ENCODE data around the gene ARMC5.

ARMC5 gene

DNA sequence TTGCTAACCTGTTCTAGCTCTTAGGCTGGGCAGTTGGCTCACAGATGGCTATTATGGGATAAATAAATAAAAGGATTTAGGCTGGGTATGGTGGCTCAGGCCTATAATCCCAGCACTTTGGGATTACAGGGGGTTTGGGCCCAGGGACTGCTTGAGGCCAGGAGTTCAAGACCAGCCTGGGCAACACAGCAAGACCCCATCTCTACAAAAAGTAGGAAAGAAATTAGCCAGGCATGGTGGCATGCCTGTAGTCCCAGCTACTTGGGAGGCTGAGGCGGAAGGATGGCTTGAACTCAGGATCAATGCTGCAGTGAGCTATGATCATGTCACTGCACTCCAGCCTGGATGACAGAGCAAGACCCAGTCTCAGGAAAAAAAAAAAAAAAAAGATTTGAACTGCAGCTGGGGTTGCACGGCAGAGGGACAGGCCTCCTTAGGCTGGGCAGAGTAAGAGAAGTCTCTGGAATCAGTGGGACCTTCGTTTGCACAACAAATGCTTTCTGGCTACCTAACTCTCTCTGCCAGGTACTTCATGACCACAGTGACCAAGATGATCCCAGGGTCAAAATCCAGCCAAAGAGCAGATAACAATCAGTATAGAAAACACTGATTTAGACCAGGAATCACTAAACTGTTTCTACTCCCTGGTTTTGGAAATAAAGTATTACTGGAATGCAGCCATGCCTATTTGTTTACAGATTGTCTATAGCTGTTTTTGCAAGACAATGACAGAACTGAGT is 42.1 kb downstream of the ARMC5 start:
- TF ChIP-seq SIN3A (IDR thresholded peaks at IDR 0.05; ENCODE audit: borderline replicate concordance, insufficient read depth, low read length) (no peak), FOXP2 (optimal IDR thresholded peaks at IDR 0.05; ENCODE audit: borderline replicate concordance, extremely low read depth, extremely low read length, insufficient read depth) (no peak), POLR2AphosphoS5 (IDR thresholded peaks at IDR 0.05; ENCODE audit: low read depth, low read length) (no peak), TAF1 (IDR thresholded peaks at IDR 0.05; ENCODE audit: borderline replicate concordance, insufficient read depth, low read length) (no peak)
- TF ChIP-seq, protein P1, sequence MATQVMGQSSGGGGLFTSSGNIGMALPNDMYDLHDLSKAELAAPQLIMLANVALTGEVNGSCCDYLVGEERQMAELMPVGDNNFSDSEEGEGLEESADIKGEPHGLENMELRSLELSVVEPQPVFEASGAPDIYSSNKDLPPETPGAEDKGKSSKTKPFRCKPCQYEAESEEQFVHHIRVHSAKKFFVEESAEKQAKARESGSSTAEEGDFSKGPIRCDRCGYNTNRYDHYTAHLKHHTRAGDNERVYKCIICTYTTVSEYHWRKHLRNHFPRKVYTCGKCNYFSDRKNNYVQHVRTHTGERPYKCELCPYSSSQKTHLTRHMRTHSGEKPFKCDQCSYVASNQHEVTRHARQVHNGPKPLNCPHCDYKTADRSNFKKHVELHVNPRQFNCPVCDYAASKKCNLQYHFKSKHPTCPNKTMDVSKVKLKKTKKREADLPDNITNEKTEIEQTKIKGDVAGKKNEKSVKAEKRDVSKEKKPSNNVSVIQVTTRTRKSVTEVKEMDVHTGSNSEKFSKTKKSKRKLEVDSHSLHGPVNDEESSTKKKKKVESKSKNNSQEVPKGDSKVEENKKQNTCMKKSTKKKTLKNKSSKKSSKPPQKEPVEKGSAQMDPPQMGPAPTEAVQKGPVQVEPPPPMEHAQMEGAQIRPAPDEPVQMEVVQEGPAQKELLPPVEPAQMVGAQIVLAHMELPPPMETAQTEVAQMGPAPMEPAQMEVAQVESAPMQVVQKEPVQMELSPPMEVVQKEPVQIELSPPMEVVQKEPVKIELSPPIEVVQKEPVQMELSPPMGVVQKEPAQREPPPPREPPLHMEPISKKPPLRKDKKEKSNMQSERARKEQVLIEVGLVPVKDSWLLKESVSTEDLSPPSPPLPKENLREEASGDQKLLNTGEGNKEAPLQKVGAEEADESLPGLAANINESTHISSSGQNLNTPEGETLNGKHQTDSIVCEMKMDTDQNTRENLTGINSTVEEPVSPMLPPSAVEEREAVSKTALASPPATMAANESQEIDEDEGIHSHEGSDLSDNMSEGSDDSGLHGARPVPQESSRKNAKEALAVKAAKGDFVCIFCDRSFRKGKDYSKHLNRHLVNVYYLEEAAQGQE (IDR thresholded peaks at IDR 0.05; ENCODE audit: insufficient read depth in 1 of 2, low read depth in 2 of 2, low read length in 2 of 2): no peak

DNA sequence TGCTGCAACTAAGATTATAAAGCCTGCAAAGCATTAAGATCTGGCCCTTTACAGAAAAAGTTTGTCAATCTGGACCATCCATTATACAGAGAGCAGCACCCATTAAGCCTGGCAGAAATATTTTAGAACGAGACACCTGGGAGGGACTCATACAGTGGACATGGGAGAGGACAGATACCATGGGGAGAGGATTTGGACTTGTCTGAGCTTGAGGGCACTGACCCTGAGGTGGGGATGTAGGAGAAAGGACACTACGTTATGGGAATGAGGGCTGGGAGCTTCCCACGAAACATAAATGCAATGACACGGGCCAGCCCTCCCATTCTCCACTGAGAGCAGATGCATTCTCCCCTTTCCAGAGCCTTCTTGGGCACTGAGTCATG is 42.7 kb downstream of the ARMC5 start:
- TF ChIP-seq, protein P1 (IDR thresholded peaks at IDR 0.05; ENCODE audit: insufficient read depth in 1 of 2, low read depth in 2 of 2, low read length in 2 of 2): no peak
- TF ChIP-seq POLR2AphosphoS5 (IDR thresholded peaks at IDR 0.05; ENCODE audit: low read depth, low read length) (no peak), SIN3A (IDR thresholded peaks at IDR 0.05; ENCODE audit: borderline replicate concordance, insufficient read depth, low read length) (no peak), TAF1 (IDR thresholded peaks at IDR 0.05; ENCODE audit: borderline replicate concordance, insufficient read depth, low read length) (no peak), FOXP2 (optimal IDR thresholded peaks at IDR 0.05; ENCODE audit: borderline replicate concordance, extremely low read depth, extremely low read length, insufficient read depth) (no peak)

DNA sequence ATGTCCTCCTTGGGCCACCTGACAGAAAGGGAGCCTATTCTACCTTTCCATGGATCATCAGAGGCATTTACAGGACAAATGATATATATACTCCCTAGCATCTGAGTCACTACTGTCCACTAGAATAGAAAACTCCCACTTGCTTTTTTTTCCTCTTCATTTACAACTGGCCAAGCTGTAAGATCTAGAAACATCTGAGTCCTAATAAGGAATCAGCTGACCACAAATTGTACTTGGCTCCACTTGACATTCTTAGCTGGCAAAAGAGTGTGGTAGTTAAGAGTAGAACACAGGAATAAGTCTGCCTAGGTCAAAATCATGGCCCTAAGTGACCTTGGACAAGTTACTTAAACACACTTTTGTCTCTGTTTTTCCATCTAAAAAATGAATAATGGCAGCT is 43.7 kb downstream of the ARMC5 start:
- TF ChIP-seq, protein P1 (IDR thresholded peaks at IDR 0.05; ENCODE audit: insufficient read depth in 1 of 2, low read depth in 2 of 2, low read length in 2 of 2): no peak
- no peak for TF ChIP-seq SIN3A (IDR thresholded peaks at IDR 0.05; ENCODE audit: borderline replicate concordance, insufficient read depth, low read length)
- no peak for TF ChIP-seq FOXP2 (optimal IDR thresholded peaks at IDR 0.05; ENCODE audit: borderline replicate concordance, extremely low read depth, extremely low read length, insufficient read depth)
- no peak for TF ChIP-seq TAF1 (IDR thresholded peaks at IDR 0.05; ENCODE audit: borderline replicate concordance, insufficient read depth, low read length)
- TF ChIP-seq POLR2AphosphoS5 (IDR thresholded peaks at IDR 0.05; ENCODE audit: low read depth, low read length): no peak

DNA sequence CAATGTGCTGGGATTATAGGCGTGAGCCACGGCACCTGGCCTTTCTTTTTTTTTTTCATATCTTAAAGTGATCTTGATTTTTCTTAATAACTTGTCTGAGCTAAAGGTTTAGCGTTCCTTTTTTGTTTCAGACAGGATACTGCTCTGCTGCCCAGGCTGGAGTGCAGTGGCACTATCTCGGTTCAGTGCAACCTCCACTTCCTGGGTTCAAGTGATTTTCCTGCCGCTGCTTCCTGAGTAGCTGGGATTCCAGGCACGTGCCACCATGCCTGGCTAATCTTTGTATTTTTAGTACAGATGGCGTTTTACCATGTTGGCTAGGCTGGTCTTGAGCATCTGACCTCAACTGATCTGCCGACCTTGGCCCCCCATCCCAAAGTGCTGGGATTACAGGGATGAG is 44.9 kb downstream of the ARMC5 start:
- TF ChIP-seq SIN3A (IDR thresholded peaks at IDR 0.05; ENCODE audit: borderline replicate concordance, insufficient read depth, low read length) (no peak), FOXP2 (optimal IDR thresholded peaks at IDR 0.05; ENCODE audit: borderline replicate concordance, extremely low read depth, extremely low read length, insufficient read depth) (no peak), TAF1 (IDR thresholded peaks at IDR 0.05; ENCODE audit: borderline replicate concordance, insufficient read depth, low read length) (no peak), POLR2AphosphoS5 (IDR thresholded peaks at IDR 0.05; ENCODE audit: low read depth, low read length) (no peak)
- TF ChIP-seq, protein P1 (IDR thresholded peaks at IDR 0.05; ENCODE audit: insufficient read depth in 1 of 2, low read depth in 2 of 2, low read length in 2 of 2): no peak

Data from PFSK-1 (cell line).